IMR-90 (cell line): ENCODE data around the gene TXNDC15. TPM values are rescaled to one million over a fixed set of nuclear protein-coding genes. Genes with fewer than 3 reads are reported as not detected.

Source experiments
- ATAC-seq: fragments of 200-7000 bp; cut with Tn5 transposase; 2 replicates; pipeline ENCODE4 v1.9.1; 2020; ENCODE audit warnings: low read depth, mild to moderate bottlenecking, moderate library complexity
- BruUV-seq: library from RNA; stranded (reverse); fragments of 400-500 nt; replicated peaks from 2 replicates; lab custom pipeline; 2021; lab: Mats Ljungman, UMichigan
- CTCF ChIA-PET: fragments of 300-600 bp; formaldehyde crosslinking; extraction: SDS; loops from one replicate; lab custom pipeline; 2021; ENCODE audit warnings: antibody characterized with exemption; lab: Yijun Ruan, JAX
- POLR2A ChIA-PET: fragments of 300-600 bp; sonication (Branson Sonifier 250); formaldehyde crosslinking; loops from one replicate; lab custom pipeline; 2022; ENCODE audit warnings: antibody characterized with exemption; ENCODE audit not compliant: unreplicated experiment; lab: Charles Lee
- DNase-seq: peaks from one replicate; pipeline ENCODE4 v3.0.0; 2013
- H2AFZ ChIP-seq: replicated peaks from 2 replicates; pipeline ENCODE3; 2013; ENCODE audit warnings: low read length, mild to moderate bottlenecking; ENCODE audit not compliant: poor library complexity
- H2AK5ac ChIP-seq: 2 replicates; pipeline ENCODE4 v1.6.1; 2013; ENCODE audit warnings: low read depth, low read length, inconsistent platforms
- H2AK9ac ChIP-seq: replicated peaks from 2 replicates; pipeline ENCODE3; 2013; ENCODE audit warnings: mild to moderate bottlenecking, low read depth, low read length, moderate library complexity; ENCODE audit not compliant: poor library complexity
- H2BK120ac ChIP-seq: 2 replicates; pipeline ENCODE4 v1.6.1; 2013; ENCODE audit warnings: low read depth, low read length, inconsistent platforms
- H2BK15ac ChIP-seq: 3 replicates; pipeline ENCODE4 v1.6.1; 2013; ENCODE audit warnings: low read depth, low read length, inconsistent platforms
- H2BK20ac ChIP-seq: 2 replicates; pipeline ENCODE4 v1.6.1; 2013; ENCODE audit warnings: low read depth, mild to moderate bottlenecking, inconsistent platforms, low read length, moderate library complexity
- H2BK5ac ChIP-seq: 2 replicates; pipeline ENCODE4 v1.6.1; 2013; ENCODE audit warnings: mild to moderate bottlenecking, low read depth, low read length, inconsistent platforms; ENCODE audit not compliant: poor library complexity, severe bottlenecking
- H3K14ac ChIP-seq: replicated peaks from 2 replicates; pipeline ENCODE4 v1.6.1; 2013; ENCODE audit warnings: low read depth, low read length, inconsistent platforms
- H3K18ac ChIP-seq: 2 replicates; pipeline ENCODE4 v1.6.1; 2013; ENCODE audit warnings: low read depth, low read length, control low read depth
- H3K23ac ChIP-seq: 2 replicates; pipeline ENCODE4 v1.6.1; 2013; ENCODE audit warnings: low read depth, low read length, inconsistent platforms
- H3K27ac ChIP-seq: 2 replicates; pipeline ENCODE4 v1.5.1; 2013; ENCODE audit warnings: mild to moderate bottlenecking, control low read depth, low read length; ENCODE audit not compliant: insufficient read depth
- H3K27me3 ChIP-seq: 2 replicates; pipeline ENCODE4 v1.6.1; 2013; ENCODE audit warnings: low read length; ENCODE audit not compliant: control insufficient read depth, insufficient read depth
- H3K36me3 ChIP-seq: 2 replicates; pipeline ENCODE4 v1.6.1; 2013; ENCODE audit warnings: low read length, mixed read lengths; ENCODE audit not compliant: control insufficient read depth, insufficient read depth
- H3K4ac ChIP-seq: 2 replicates; pipeline ENCODE4 v1.6.1; 2013; ENCODE audit warnings: low read depth, low read length, inconsistent platforms
- H3K4me1 ChIP-seq: 2 replicates; pipeline ENCODE4 v1.6.1; 2013; ENCODE audit warnings: low read length, mixed read lengths; ENCODE audit not compliant: control insufficient read depth, insufficient read depth
- H3K4me2 ChIP-seq: 2 replicates; pipeline ENCODE4 v1.6.1; 2013; ENCODE audit warnings: low read depth, mild to moderate bottlenecking, control low read depth, low read length, moderate library complexity
- H3K4me3 ChIP-seq: 2 replicates; pipeline ENCODE4 v1.5.1; 2013; ENCODE audit warnings: low read depth, mild to moderate bottlenecking, control low read depth, low read length, moderate library complexity; ENCODE audit not compliant: insufficient read depth
- H3K56ac ChIP-seq: 2 replicates; pipeline ENCODE4 v1.6.1; 2013; ENCODE audit warnings: low read length, inconsistent platforms; ENCODE audit not compliant: insufficient read depth; ENCODE audit errors: extremely low read depth
- H3K79me1 ChIP-seq, 2 experiments: 2 replicates each; pipeline ENCODE4 v1.6.1; 2013; ENCODE audit warnings: low read length in 2 of 2, inconsistent platforms in 1 of 2, low read depth in 1 of 2
- H3K9ac ChIP-seq: 2 replicates; pipeline ENCODE4 v1.6.1; 2013; ENCODE audit warnings: low read depth, low read length, control low read depth
- H3K9me1 ChIP-seq: 2 replicates; pipeline ENCODE4 v1.6.1; 2013; ENCODE audit warnings: low read length, inconsistent platforms; ENCODE audit not compliant: insufficient read depth
- H3K9me3 ChIP-seq: 2 replicates; pipeline ENCODE4 v1.6.1; 2013; ENCODE audit warnings: low read length; ENCODE audit not compliant: control insufficient read depth, insufficient read depth
- H4K20me1 ChIP-seq: 2 replicates; pipeline ENCODE4 v1.6.1; 2013; ENCODE audit warnings: low read length, inconsistent platforms; ENCODE audit not compliant: insufficient read depth
- H4K5ac ChIP-seq: 2 replicates; pipeline ENCODE4 v1.6.1; 2013; ENCODE audit warnings: mild to moderate bottlenecking, low read depth, low read length, control low read depth
- H4K8ac ChIP-seq, 2 experiments: 2 replicates each; pipeline ENCODE4 v1.6.1; 2013; ENCODE audit warnings: low read depth in 2 of 2, low read length in 2 of 2, control low read depth in 1 of 2, inconsistent platforms in 1 of 2
- H4K91ac ChIP-seq: 2 replicates; pipeline ENCODE4 v1.6.1; 2013; ENCODE audit warnings: low read depth, low read length, inconsistent platforms; ENCODE audit not compliant: insufficient read depth
- FOS ChIP-seq: fragments of 150-350 bp; IDR thresholded peaks from 2 replicates; pipeline ENCODE4 v1.6.1; 2016; ENCODE audit warnings: low read depth, low read length
- USF2 ChIP-seq: fragments of 150-350 bp; IDR thresholded peaks from 2 replicates; pipeline ENCODE4 v1.6.1; 2017; ENCODE audit warnings: mild to moderate bottlenecking, antibody characterized with exemption, low read length, low read depth
- WGBS, 2 experiments: methylation state at CpG; one replicate each; pipeline versions ENCODE4 v1.1.5 to v1.1.7; 2013; ENCODE audit warnings: missing lambda C conversion rate in 2 of 2; ENCODE audit not compliant: insufficient read length in 1 of 2; ENCODE audit errors: extremely low coverage in 2 of 2; 5-methylcytosine and 5-hydroxymethylcytosine counted together
- dilution Hi-C: fragments of 300-500 bp; cut with HindIII; formaldehyde crosslinking; loops from one replicate; pipeline ENCODE4 v1.14.3; 2018; ENCODE audit warnings: low sequenced_read_pairs; ENCODE audit not compliant: unreplicated experiment
- in situ Hi-C: fragments of 300-500 bp; cut with MboI; formaldehyde crosslinking; loops from 3 replicates; pipeline ENCODE4 v1.14.3; 2019; ENCODE audit warnings: low sequenced_read_pairs, inconsistent platforms, mixed read lengths
- intact Hi-C: fragments of 100-400 bp; cut with micrococcal nuclease; formaldehyde crosslinking; loops from 2 replicates; pipeline ENCODE4 v1.10.0; 2022
- polyA plus RNA-seq, 3 experiments: library from polyadenylated mRNA; depleted of rRNA; stranded (reverse); fragments of >200 nt; gene quantifications; 2 replicates each; pipeline ENCODE4 v1.2.3, GENCODE V29; 2012; ENCODE audit warnings: low replicate concordance in 1 of 3
- total RNA-seq: library from RNA; depleted of rRNA; stranded (reverse); fragments of >200 nt; gene quantifications from 2 replicates; pipeline ENCODE4 v1.2.3, GENCODE V29; 2012

TXNDC15 gene
- total and polyA plus RNA-seq, 2 of the 4 experiments (the other 2 are of a cell fraction) = 87.0 to 125 TPM

DNA sequence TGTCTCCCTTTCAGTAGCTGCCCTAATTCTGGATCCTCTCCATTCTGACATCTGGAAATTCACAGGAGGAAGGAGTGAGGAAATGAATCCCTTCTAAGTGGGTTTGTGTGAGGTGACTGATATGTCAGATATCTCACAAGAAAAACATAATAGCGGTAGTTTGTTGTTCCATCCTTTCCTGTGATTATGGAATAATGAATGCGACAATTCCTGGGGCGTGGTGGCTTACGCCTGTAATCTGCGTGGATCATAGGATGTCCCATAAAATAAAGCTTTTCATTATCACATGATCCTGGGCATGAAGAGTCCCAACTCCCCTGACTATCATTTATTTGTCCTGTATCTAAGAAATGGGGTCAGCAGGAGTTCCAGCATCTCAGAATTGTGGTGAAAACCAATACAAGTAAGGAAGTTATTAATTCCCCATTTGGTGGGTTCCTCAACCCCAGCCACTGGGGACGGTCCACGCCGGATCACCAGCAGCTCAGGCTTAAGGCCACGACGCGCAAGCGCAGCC, 28.8 kb upstream of the TXNDC15 start:
- Histone ChIP-seq H4K5ac (peak overlapping the region; percentile 78), H3K4me3 (peak overlapping the region; percentile 10; the same call in 1 of the 2 replicates), H2BK120ac (peak overlapping the region; percentile 79), H2AFZ (peak overlapping the region; percentile 94), H2AK9ac (peak overlapping the region; percentile 84), H4K20me1 (peaks cover 18% of the 10 kb centered on the region; the same call in 1 of the 2 replicates), H2BK20ac (peak overlapping the region; percentile 81), H3K56ac (peak overlapping the region; percentile 78), H3K36me3 (peaks cover 9% of the 10 kb centered on the region), H3K4me2 (peak overlapping the region; percentile 69), H3K23ac (peak overlapping the region; percentile 90), H3K27me3 (no peaks in the 10 kb centered on the region), H2AK5ac (peak overlapping the region; percentile 93), H3K4ac (peak overlapping the region; percentile 94), H2BK5ac (peak overlapping the region; percentile 66), H3K27ac (peak overlapping the region; percentile 37), H3K9me3 (no peaks in the 10 kb centered on the region), H3K4me1 (peaks cover 15% of the 10 kb centered on the region), H4K91ac (peak overlapping the region; percentile 75), H3K79me1 (peaks cover 0 to 52% of the 10 kb centered on the region in 2 experiments; a peak in 3 of 4 replicates), H3K9ac (peak overlapping the region; percentile 43), H4K8ac (peak overlapping the region; percentile 72 to 95), H3K9me1 (peaks cover 12% of the 10 kb centered on the region), H3K14ac (peak overlapping the region; percentile 95), H3K18ac (peak overlapping the region; percentile 42; the same call in 1 of the 2 replicates), H2BK15ac (peak overlapping the region; percentile 45)
- ATAC-seq (peak; percentile 1), DNase-seq (peak; percentile 59)
- BruUV-seq = no TSS peak
- dilution Hi-C loops (no loop called here), intact Hi-C loops (no loop called here), in situ Hi-C loops (no loop called here)
- CTCF ChIA-PET = no interaction called here
- 0 out of 2 replicates have a peak, but pooled peaks have one; percentile 6 for TF ChIP-seq USF2
- no peak for TF ChIP-seq FOS
- WGBS, 2 experiments = 5% methylated on average over 6 of the region's 12 CpGs; no CpG with 5 or more reads in 1 of the 2 experiments
- POLR2A ChIA-PET = no interaction called here
